SK-N-SH (cell line): ENCODE results near the gene RTCA. TPM values are rescaled to one million over a fixed set of nuclear protein-coding genes. Genes with fewer than 3 reads are reported as not detected.

Experiments used
- CTCF ChIA-PET: fragments of 300-600, 350-600 bp; formaldehyde crosslinking; extraction: SDS; loops from one replicate; lab custom pipeline; 2021; lab: Yijun Ruan, JAX
- POLR2A ChIA-PET: fragments of 350-600 bp; sonication (Branson Sonifier 250); formaldehyde crosslinking; extraction: SDS; loops from one replicate; lab custom pipeline; 2020; ENCODE audit warnings: antibody characterized with exemption, inconsistent platforms; lab: Yijun Ruan, JAX
- DNase-seq: peaks from one replicate; pipeline ENCODE4 v3.0.0; 2012
- H2AFZ ChIP-seq: fragments of 200-600 bp; sonication (generic); 2 replicates; pipeline ENCODE4 v1.8.1; 2016; ENCODE audit warnings: antibody characterized with exemption, mild to moderate bottlenecking, low read depth
- H3F3A ChIP-seq: fragments of 200-600 bp; sonication (generic); replicated peaks from 2 replicates; pipeline ENCODE3; 2016; ENCODE audit warnings: antibody characterized with exemption, mild to moderate bottlenecking; ENCODE audit not compliant: insufficient read depth
- H3K27ac ChIP-seq, 2 experiments: fragments of 200-500 bp in 1 of 2; fragments of 200-600 bp in 1 of 2; sonication (Bioruptor generic) in 1 of 2; sonication (generic), shearing (Covaris generic) in 1 of 2; 2 replicates each; pipeline versions ENCODE4 v1.5.1 to v1.6.1; 2014 to 2016; ENCODE audit warnings: low read depth in 2 of 2, inconsistent platforms in 1 of 2, low read length in 1 of 2, mild to moderate bottlenecking in 1 of 2, mixed read lengths in 1 of 2
- H3K27me3 ChIP-seq: fragments of 200-600 bp; sonication (generic), shearing (Covaris generic); 2 replicates; pipeline ENCODE4 v1.6.1; 2016; ENCODE audit warnings: mixed run types; ENCODE audit not compliant: insufficient read depth
- H3K36me3 ChIP-seq, 2 experiments: fragments of 200-500 bp in 1 of 2; fragments of 200-600 bp in 1 of 2; sonication (Bioruptor generic) in 1 of 2; sonication (generic) in 1 of 2; replicated peaks in 1 of 2; 2 replicates each; pipeline versions ENCODE3 to v1.5.1; 2014 to 2016; ENCODE audit warnings: low read length in 1 of 2, mild to moderate bottlenecking in 1 of 2; ENCODE audit not compliant: insufficient read depth in 2 of 2, control insufficient read depth in 1 of 2
- H3K4me1 ChIP-seq, 2 experiments: fragments of 200-500 bp in 1 of 2; fragments of 200-600 bp in 1 of 2; sonication (Bioruptor generic) in 1 of 2; sonication (generic), shearing (Covaris generic) in 1 of 2; 2 replicates each; pipeline versions ENCODE4 v1.5.1 to v1.6.1; 2014 to 2016; ENCODE audit warnings: low read depth in 1 of 2, low read length in 1 of 2, mixed run types in 1 of 2; ENCODE audit not compliant: insufficient read depth in 2 of 2, control insufficient read depth in 1 of 2
- H3K4me2 ChIP-seq: fragments of 200-600 bp; sonication (generic), shearing (Covaris generic); 2 replicates; pipeline ENCODE4 v1.6.1; 2017; ENCODE audit warnings: mixed run types
- H3K4me3 ChIP-seq, 2 experiments: fragments of 200-500 bp in 1 of 2; fragments of 200-600 bp in 1 of 2; sonication (Bioruptor generic) in 1 of 2; sonication (generic), shearing (Covaris generic) in 1 of 2; 2 replicates each; pipeline versions ENCODE4 v1.5.1 to v1.8.1; 2014 to 2016; ENCODE audit warnings: low read depth in 2 of 2, inconsistent platforms in 1 of 2, low read length in 1 of 2, mild to moderate bottlenecking in 1 of 2, mixed read lengths in 1 of 2, moderate library complexity in 1 of 2
- H3K79me2 ChIP-seq: fragments of 200-600 bp; sonication (generic); 2 replicates; pipeline ENCODE4 v1.8.1; 2017; ENCODE audit warnings: mild to moderate bottlenecking; ENCODE audit not compliant: insufficient read depth
- H3K9ac ChIP-seq: fragments of 200-600 bp; sonication (generic); 2 replicates; pipeline ENCODE4 v1.6.1; 2017; ENCODE audit warnings: mixed run types
- H3K9me2 ChIP-seq: fragments of 200-600 bp; sonication (generic); 2 replicates; pipeline ENCODE4 v1.6.1; 2017; ENCODE audit warnings: mixed run types
- H3K9me3 ChIP-seq: fragments of 200-600 bp; sonication (generic); 2 replicates; pipeline ENCODE4 v1.6.1; 2017; ENCODE audit warnings: mixed run types, mild to moderate bottlenecking, moderate library complexity
- H4K20me1 ChIP-seq: fragments of 200-600 bp; sonication (generic); 2 replicates; pipeline ENCODE4 v1.6.1; 2017; ENCODE audit warnings: mild to moderate bottlenecking, mixed run types; ENCODE audit not compliant: insufficient read depth
- FOXJ3 ChIP-seq: sonication (generic); formaldehyde crosslinking; IDR thresholded peaks from 2 replicates; pipeline ENCODE4 v1.5.1; 2020; ENCODE audit warnings: mild to moderate bottlenecking, missing genetic modification reagents
- JUND ChIP-seq: IDR thresholded peaks from 2 replicates; pipeline ENCODE4 v1.4.0; 2012
- MXI1 ChIP-seq: IDR thresholded peaks from 2 replicates; pipeline ENCODE4 v1.6.1; 2012; ENCODE audit warnings: mild to moderate bottlenecking, low read depth, low read length, improper control_type of control experiment
- NRF1 ChIP-seq: IDR thresholded peaks from 2 replicates; pipeline ENCODE4 v1.6.1; 2012; ENCODE audit warnings: low read depth, mild to moderate bottlenecking, low read length
- RFX5 ChIP-seq: IDR thresholded peaks from 2 replicates; pipeline ENCODE4 v1.6.1; 2012; ENCODE audit warnings: mild to moderate bottlenecking, improper control_type of control experiment, low read length
- WGBS: methylation state at CpG from one replicate; pipeline ENCODE4 v1.1.6; 2017; ENCODE audit warnings: low lambda C conversion rate; 5-methylcytosine and 5-hydroxymethylcytosine counted together
- polyA plus RNA-seq, 3 experiments: library from polyadenylated mRNA; depleted of rRNA; stranded (reverse); fragments of >200 nt; gene quantifications; 2 replicates each; pipeline ENCODE4 v1.2.3, GENCODE V29; 2012
- TF ChIP-seq, protein P1 (sequence below): IDR thresholded peaks from 2 replicates; pipeline ENCODE4; 2012
- TF ChIP-seq, protein P2 (sequence below): IDR thresholded peaks from 2 replicates; pipeline ENCODE4 v1.4.0; 2012; ENCODE audit warnings: low read depth
- TF ChIP-seq, protein P3 (sequence below): IDR thresholded peaks from 2 replicates; pipeline ENCODE4 v1.6.1; 2012; ENCODE audit warnings: mild to moderate bottlenecking, low read depth, low read length, moderate library complexity

Gene RTCA
- polyA plus RNA-seq, 1 of the 3 experiments (the other 2 are of a cell fraction) = 17.3 TPM

DNA sequence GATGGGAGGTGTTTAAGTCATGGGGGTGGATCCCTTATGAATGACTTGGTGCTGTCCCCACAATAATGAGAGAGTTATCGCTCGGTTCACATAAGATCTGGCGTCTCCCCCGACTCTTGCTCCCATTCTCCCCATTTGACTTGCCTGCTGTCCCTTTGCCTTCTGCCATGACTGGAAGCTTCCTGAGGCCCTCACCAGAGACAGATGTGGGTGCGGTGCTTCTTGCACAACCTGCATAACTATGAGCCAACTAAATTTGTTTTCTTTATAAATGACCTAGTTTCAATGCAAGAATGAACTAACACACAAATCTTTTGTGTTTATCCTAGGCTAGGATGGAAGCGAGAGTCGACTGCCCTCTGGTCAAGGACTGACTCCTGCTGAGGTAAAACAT, 55.1 kb downstream of the RTCA start:
- H2AFZ ChIP-seq = no peak overlapping the region

DNA sequence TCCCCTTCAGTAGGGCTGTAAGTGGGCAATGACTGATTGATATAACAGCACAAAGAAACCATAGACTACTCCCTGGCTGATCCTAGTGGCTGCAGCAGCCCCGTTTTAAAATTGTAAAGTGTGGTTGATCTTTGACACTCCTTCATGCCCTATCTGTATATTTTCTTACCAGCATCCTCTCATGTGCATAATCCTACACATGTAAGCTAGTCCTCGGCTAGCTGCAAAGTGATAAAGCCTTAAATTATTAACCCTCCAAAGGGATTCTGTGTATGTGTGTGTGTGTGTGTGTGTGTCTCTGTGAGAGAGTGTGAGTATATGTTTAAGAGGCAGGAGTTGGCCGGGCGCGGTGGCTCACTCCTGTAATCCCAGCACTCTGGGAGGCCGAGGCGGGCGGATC, 55.5 kb downstream of the RTCA start:
- Histone ChIP-seq H3K9me2 (no peaks in the 10 kb centered on the region), H2AFZ (no peak overlapping the region), H3K79me2 (no peaks in the 10 kb centered on the region), H3K4me3 (no peak overlapping the region), H3K36me3 (no peaks in the 10 kb centered on the region), H3K27me3 (no peaks in the 10 kb centered on the region), H3K9me3 (no peaks in the 10 kb centered on the region), H3K4me2 (no peak overlapping the region), H3K27ac (no peak overlapping the region), H3K4me1 (no peaks in the 10 kb centered on the region), H3K9ac (no peak overlapping the region), H4K20me1 (no peaks in the 10 kb centered on the region), H3F3A (no peaks in the 10 kb centered on the region)
- POLR2A ChIA-PET = no interaction called here
- WGBS = 87% methylated on average over 8 of the region's 8 CpGs
- no peak for DNase-seq
- CTCF ChIA-PET = no interaction called here
- TF ChIP-seq, protein P1, sequence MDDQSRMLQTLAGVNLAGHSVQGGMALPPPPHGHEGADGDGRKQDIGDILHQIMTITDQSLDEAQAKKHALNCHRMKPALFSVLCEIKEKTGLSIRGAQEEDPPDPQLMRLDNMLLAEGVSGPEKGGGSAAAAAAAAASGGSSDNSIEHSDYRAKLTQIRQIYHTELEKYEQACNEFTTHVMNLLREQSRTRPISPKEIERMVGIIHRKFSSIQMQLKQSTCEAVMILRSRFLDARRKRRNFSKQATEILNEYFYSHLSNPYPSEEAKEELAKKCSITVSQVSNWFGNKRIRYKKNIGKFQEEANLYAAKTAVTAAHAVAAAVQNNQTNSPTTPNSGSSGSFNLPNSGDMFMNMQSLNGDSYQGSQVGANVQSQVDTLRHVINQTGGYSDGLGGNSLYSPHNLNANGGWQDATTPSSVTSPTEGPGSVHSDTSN = no peak
- TF ChIP-seq JUND = no peak
- TF ChIP-seq, protein P2, sequence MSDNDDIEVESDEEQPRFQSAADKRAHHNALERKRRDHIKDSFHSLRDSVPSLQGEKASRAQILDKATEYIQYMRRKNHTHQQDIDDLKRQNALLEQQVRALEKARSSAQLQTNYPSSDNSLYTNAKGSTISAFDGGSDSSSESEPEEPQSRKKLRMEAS = no peak

More for the DNA sequence above, 55.1 kb downstream of the RTCA start:
- ChIA-PET CTCF (no interaction called here), POLR2A (no interaction called here)
- no peak overlapping the region for H3K9ac ChIP-seq
- H3F3A ChIP-seq = no peaks in the 10 kb centered on the region
- no peak overlapping the region for H3K27ac ChIP-seq
- H3K79me2 ChIP-seq = no peaks in the 10 kb centered on the region
- H3K4me2 ChIP-seq = no peak overlapping the region
- H3K9me2 ChIP-seq = no peaks in the 10 kb centered on the region
- no peak for DNase-seq
- no peaks in the 10 kb centered on the region for H3K36me3 ChIP-seq
- H3K4me3 ChIP-seq = no peak overlapping the region
- H3K27me3 ChIP-seq = no peaks in the 10 kb centered on the region
- 96% methylated on average over 7 of the region's 7 CpGs for WGBS
- TF ChIP-seq FOXJ3 (CRISPR knock-in tag) (no peak), MXI1 (no peak), NRF1 (no peak), RFX5 (no peak)
- TF ChIP-seq, protein P3, sequence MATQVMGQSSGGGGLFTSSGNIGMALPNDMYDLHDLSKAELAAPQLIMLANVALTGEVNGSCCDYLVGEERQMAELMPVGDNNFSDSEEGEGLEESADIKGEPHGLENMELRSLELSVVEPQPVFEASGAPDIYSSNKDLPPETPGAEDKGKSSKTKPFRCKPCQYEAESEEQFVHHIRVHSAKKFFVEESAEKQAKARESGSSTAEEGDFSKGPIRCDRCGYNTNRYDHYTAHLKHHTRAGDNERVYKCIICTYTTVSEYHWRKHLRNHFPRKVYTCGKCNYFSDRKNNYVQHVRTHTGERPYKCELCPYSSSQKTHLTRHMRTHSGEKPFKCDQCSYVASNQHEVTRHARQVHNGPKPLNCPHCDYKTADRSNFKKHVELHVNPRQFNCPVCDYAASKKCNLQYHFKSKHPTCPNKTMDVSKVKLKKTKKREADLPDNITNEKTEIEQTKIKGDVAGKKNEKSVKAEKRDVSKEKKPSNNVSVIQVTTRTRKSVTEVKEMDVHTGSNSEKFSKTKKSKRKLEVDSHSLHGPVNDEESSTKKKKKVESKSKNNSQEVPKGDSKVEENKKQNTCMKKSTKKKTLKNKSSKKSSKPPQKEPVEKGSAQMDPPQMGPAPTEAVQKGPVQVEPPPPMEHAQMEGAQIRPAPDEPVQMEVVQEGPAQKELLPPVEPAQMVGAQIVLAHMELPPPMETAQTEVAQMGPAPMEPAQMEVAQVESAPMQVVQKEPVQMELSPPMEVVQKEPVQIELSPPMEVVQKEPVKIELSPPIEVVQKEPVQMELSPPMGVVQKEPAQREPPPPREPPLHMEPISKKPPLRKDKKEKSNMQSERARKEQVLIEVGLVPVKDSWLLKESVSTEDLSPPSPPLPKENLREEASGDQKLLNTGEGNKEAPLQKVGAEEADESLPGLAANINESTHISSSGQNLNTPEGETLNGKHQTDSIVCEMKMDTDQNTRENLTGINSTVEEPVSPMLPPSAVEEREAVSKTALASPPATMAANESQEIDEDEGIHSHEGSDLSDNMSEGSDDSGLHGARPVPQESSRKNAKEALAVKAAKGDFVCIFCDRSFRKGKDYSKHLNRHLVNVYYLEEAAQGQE = no peak
- TF ChIP-seq, protein P1 = no peak
- no peaks in the 10 kb centered on the region for H3K4me1 ChIP-seq
- no peaks in the 10 kb centered on the region for H4K20me1 ChIP-seq
- no peaks in the 10 kb centered on the region for H3K9me3 ChIP-seq
